Endothelial cell (in vitro differentiated cells): ENCODE results near the gene CETN1. TPM values are rescaled to one million over a fixed set of nuclear protein-coding genes. Genes with fewer than 3 reads are reported as not detected.

Experiments used
- DNase-seq: peaks from one replicate; pipeline ENCODE4 v3.0.0; 2021; ENCODE audit warnings: low spot score
- H3K27ac Mint-ChIP-seq: one replicate; pipeline ENCODE4 v1.8.0; 2021; ENCODE audit warnings: mixed read lengths, inconsistent platforms; ENCODE audit not compliant: unreplicated experiment
- H3K27me3 Mint-ChIP-seq: one replicate; pipeline ENCODE4 v1.8.0; 2021; ENCODE audit warnings: mild to moderate bottlenecking, moderate library complexity, mixed read lengths, inconsistent platforms; ENCODE audit not compliant: unreplicated experiment
- H3K36me3 Mint-ChIP-seq: one replicate; pipeline ENCODE4 v1.8.0; 2021; ENCODE audit warnings: mild to moderate bottlenecking, low read depth, mixed read lengths, inconsistent platforms; ENCODE audit not compliant: unreplicated experiment
- H3K4me1 Mint-ChIP-seq: one replicate; pipeline ENCODE4 v1.8.0; 2021; ENCODE audit warnings: mild to moderate bottlenecking, mixed read lengths, inconsistent platforms; ENCODE audit not compliant: unreplicated experiment
- H3K4me3 Mint-ChIP-seq: one replicate; pipeline ENCODE4 v1.8.0; 2021; ENCODE audit warnings: mild to moderate bottlenecking, mixed read lengths, inconsistent platforms; ENCODE audit not compliant: unreplicated experiment
- H3K9me3 Mint-ChIP-seq: one replicate; pipeline ENCODE4 v1.8.0; 2021; ENCODE audit warnings: mixed read lengths, inconsistent platforms; ENCODE audit not compliant: unreplicated experiment
- CTCF ChIP-seq: fragments of 200-600 bp; sonication (generic); IDR thresholded peaks from one replicate; pipeline ENCODE4 v1.5.0; 2021; ENCODE audit warnings: antibody characterized with exemption; ENCODE audit not compliant: unreplicated experiment
- total RNA-seq: library from RNA; stranded (reverse); fragmentation: NEBNext Ultra II Directional; extraction: Animal tissue kit (Norgen Biotek cat#: 25700); gene quantifications from one replicate; pipeline ENCODE4 v1.2.1, GENCODE V29; 2021; ENCODE audit not compliant: unreplicated experiment

The CETN1 gene
- total RNA-seq, 1 donor from 2014 or later: not detected

DNA sequence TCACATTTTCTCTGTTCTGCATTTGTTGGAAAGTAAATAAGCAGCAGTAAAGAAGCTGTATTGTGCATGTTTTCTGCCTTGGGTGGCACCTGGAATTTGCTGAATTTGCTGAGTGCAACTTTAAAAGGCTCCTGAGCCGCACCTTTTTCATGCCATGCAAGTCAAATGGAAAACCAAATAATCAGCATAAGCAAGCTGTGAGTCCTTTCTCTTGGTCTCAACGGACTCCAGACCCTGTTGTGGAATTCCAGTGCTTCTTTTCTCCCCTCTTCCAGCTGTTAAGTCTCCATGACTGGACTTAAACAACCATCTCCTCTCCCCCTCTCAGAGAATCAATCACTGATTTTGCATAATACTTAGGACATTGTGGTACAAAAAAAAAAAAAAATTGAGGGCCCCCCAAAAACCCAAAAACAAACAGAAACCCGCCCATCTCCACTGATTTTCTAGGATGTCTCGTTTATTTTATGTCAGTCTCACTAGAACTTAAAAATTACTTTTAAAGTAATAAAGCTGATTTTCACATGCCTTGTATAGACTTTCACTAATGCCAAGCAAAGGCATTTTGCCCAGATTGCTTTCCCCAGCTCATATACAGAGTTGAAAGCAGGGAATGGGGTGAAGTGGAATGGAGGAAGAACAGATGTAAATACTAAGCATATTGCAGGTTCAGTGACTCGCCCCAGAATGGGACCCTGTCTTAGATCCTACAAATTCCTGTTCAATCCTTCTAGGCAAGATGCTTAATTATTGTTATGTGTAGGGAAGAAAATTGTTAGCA is 5.1 kb upstream of the CETN1 start:
- H3K9me3 Mint-ChIP-seq: no peaks in the 10 kb centered on the region
- H3K4me1 Mint-ChIP-seq: peaks cover 8% of the 10 kb centered on the region
- H3K36me3 Mint-ChIP-seq: no peaks in the 10 kb centered on the region
- no peak overlapping the region for H3K4me3 Mint-ChIP-seq
- H3K27ac Mint-ChIP-seq: no peak overlapping the region
- peaks cover 4% of the 10 kb centered on the region for H3K27me3 Mint-ChIP-seq
- no peak for DNase-seq
- no peak for TF ChIP-seq CTCF

- no peak for TF ChIP-seq CTCF
- no peaks in the 10 kb centered on the region for H3K9me3 Mint-ChIP-seq
- no peaks in the 10 kb centered on the region for H3K4me1 Mint-ChIP-seq
- H3K27me3 Mint-ChIP-seq: peaks cover 4% of the 10 kb centered on the region
- no peak for DNase-seq
- H3K27ac Mint-ChIP-seq: no peak overlapping the region
- no peaks in the 10 kb centered on the region for H3K36me3 Mint-ChIP-seq
- H3K4me3 Mint-ChIP-seq: no peak overlapping the region
Measured at GRCh38 chr18:576924-577323, 3.3 kb upstream of the CETN1 start.

DNA sequence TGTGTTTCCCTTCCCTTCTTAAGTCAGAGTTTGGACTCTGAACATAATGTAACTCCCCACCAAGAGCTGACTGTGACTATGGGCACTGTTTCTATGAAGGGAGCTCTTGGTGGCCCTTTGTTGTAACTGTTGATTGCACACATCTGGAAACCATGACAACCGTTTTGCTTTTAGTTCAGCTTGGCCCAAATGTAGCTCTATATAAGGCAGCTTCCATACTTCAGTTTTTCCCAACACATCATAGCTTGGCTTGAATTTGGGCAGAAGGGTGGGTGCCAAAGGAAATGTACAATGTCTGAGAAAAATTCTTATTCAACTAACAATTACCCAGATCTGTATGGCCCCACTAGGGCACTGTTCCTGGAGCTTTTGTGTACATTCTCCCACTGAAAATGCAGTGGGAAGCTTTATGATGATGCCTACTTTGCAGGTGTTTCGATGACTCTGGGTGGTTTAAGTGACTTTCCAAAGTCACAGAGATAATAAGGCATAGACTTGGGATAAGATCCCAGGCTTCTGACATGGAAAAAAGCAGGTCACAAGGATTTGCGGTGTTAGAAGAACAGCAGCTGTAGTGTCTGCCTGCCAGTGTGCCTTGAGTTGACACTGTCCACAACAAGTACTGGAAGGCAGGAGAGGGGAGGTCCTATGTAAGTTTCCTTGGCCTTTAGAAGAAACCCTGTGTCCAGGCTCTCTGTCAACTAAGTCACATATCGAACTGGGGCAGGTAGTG is 2.4 kb upstream of the CETN1 start:
- no peaks in the 10 kb centered on the region for H3K4me1 Mint-ChIP-seq
- H3K36me3 Mint-ChIP-seq: peaks cover under 1% of the 10 kb centered on the region
- no peak for DNase-seq
- peaks cover 4% of the 10 kb centered on the region for H3K27me3 Mint-ChIP-seq
- no peak overlapping the region for H3K27ac Mint-ChIP-seq
- no peak overlapping the region for H3K4me3 Mint-ChIP-seq
- TF ChIP-seq CTCF: no peak
- H3K9me3 Mint-ChIP-seq: no peaks in the 10 kb centered on the region

DNA sequence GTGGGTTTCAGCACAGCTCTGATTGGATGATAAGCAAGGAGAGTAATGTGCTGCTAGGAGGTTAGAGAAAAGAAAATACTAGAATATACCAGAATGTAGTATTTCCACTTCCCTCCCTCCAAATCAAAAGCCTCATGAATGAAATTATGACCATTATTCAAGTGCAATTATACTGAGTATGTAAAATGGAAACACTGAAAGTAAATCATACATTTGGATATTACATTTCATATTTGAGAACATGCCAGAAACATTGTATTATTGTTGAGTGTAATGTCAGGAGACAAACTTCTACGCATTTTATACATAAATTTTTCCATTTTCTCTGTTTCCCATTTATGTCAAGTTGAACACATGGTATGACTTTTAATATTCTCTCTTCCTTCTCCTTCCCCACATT is 942 bp upstream of the CETN1 start:
- Mint-ChIP-seq H3K4me3 (no peak overlapping the region), H3K9me3 (peaks cover 5% of the 10 kb centered on the region), H3K27ac (no peak overlapping the region), H3K4me1 (no peaks in the 10 kb centered on the region), H3K27me3 (peaks cover 4% of the 10 kb centered on the region), H3K36me3 (peaks cover 4% of the 10 kb centered on the region)
- TF ChIP-seq CTCF: no peak
- no peak for DNase-seq

GRCh38 chr18:581096-581495 is 916 bp downstream of the CETN1 start:
- H3K27ac Mint-ChIP-seq: no peak overlapping the region
- H3K36me3 Mint-ChIP-seq: peaks cover 7% of the 10 kb centered on the region
- no peak for DNase-seq
- no peak overlapping the region for H3K4me3 Mint-ChIP-seq
- H3K27me3 Mint-ChIP-seq: no peaks in the 10 kb centered on the region
- peaks cover 5% of the 10 kb centered on the region for H3K9me3 Mint-ChIP-seq
- H3K4me1 Mint-ChIP-seq: no peaks in the 10 kb centered on the region
- TF ChIP-seq CTCF: no peak
